Neural cell (in vitro differentiated cells): Measurements from ENCODE around the gene CTNNB1. TPM values are rescaled to one million over a fixed set of nuclear protein-coding genes. Genes with fewer than 3 reads are reported as not detected.

ENCODE experiments used
- H2AFZ ChIP-seq: fragments of 200-600, 300-800 bp; sonication (generic), shearing (Covaris generic); 2 replicates; pipeline ENCODE4 v1.6.0; 2014; ENCODE audit warnings: low read depth, mild to moderate bottlenecking, antibody characterized with exemption, low read length, moderate library complexity
- H3F3A ChIP-seq: fragments of 200-600 bp; shearing (Covaris generic); 2 replicates; pipeline ENCODE4 v1.6.1; 2016; ENCODE audit warnings: mild to moderate bottlenecking, moderate library complexity, mixed read lengths, antibody characterized with exemption, low read length; ENCODE audit not compliant: insufficient read depth, poor library complexity, severe bottlenecking
- H3K27ac ChIP-seq: fragments of 200-600, 300-800 bp; sonication (generic), shearing (Covaris generic); 2 replicates; pipeline ENCODE4 v1.5.1; 2014; ENCODE audit warnings: mild to moderate bottlenecking, low read length, moderate library complexity
- H3K27me3 ChIP-seq: fragments of 300-800, 200-600 bp; sonication (generic), shearing (Covaris generic); 2 replicates; pipeline ENCODE4 v1.6.0; 2014; ENCODE audit warnings: mild to moderate bottlenecking, low read depth, low read length, moderate library complexity; ENCODE audit not compliant: insufficient read depth
- H3K36me3 ChIP-seq: fragments of 300-800, 200-600 bp; sonication (generic), shearing (Covaris generic); 2 replicates; pipeline ENCODE4 v1.5.1; 2014; ENCODE audit warnings: mild to moderate bottlenecking, antibody characterized with exemption, low read length, moderate library complexity; ENCODE audit not compliant: insufficient read depth
- H3K4me2 ChIP-seq: fragments of 300-800, 200-600 bp; sonication (generic), shearing (Covaris generic); 2 replicates; pipeline ENCODE4 v1.6.0; 2014; ENCODE audit warnings: mild to moderate bottlenecking, low read length
- H3K4me3 ChIP-seq: fragments of 300-800, 200-600 bp; sonication (generic), shearing (Covaris generic); 2 replicates; pipeline ENCODE4 v1.5.1; 2014; ENCODE audit warnings: mild to moderate bottlenecking, low read length, moderate library complexity
- H3K79me2 ChIP-seq: fragments of 200-600 bp; shearing (Covaris generic); replicated peaks from 2 replicates; pipeline ENCODE4 v1.6.0; 2014; ENCODE audit warnings: mild to moderate bottlenecking, low read length, moderate library complexity; ENCODE audit not compliant: insufficient read depth
- H3K9ac ChIP-seq: fragments of 300-800, 200-600 bp; sonication (generic), shearing (Covaris generic); 2 replicates; pipeline ENCODE4 v1.6.1; 2016; ENCODE audit warnings: mild to moderate bottlenecking, low read length, mixed read lengths
- H3K9me2 ChIP-seq: fragments of 200-600 bp; shearing (Covaris generic); 2 replicates; pipeline ENCODE4 v1.6.1; 2016; ENCODE audit warnings: mild to moderate bottlenecking, low read length, mixed read lengths; ENCODE audit not compliant: insufficient read depth
- H3K9me3 ChIP-seq: fragments of 200-600, 300-800 bp; sonication (generic), shearing (Covaris generic); 2 replicates; pipeline ENCODE4 v1.6.1; 2016; ENCODE audit warnings: mild to moderate bottlenecking, mixed run types, low read length, moderate library complexity, mixed read lengths
- H4K20me1 ChIP-seq: fragments of 200-600 bp; shearing (Covaris generic); 2 replicates; pipeline ENCODE4 v1.6.1; 2016; ENCODE audit warnings: mild to moderate bottlenecking, mixed run types; ENCODE audit not compliant: insufficient read depth
- CTCF ChIP-seq: fragments of 450-650 bp; IDR thresholded peaks from 2 replicates; pipeline ENCODE4 v1.5.1; 2014; ENCODE audit warnings: antibody characterized with exemption, mild to moderate bottlenecking, moderate library complexity; ENCODE audit not compliant: poor library complexity, severe bottlenecking
- EP300 ChIP-seq: fragments of 450-650 bp; conservative IDR thresholded peaks from 2 replicates; pipeline ENCODE4 v1.6.1; 2014; ENCODE audit warnings: antibody characterized with exemption, mild to moderate bottlenecking, moderate library complexity; ENCODE audit not compliant: poor library complexity, severe bottlenecking
- EZH2 ChIP-seq: fragments of 200-600, 300-800 bp; shearing (Covaris generic), sonication (generic); IDR thresholded peaks from 2 replicates; pipeline ENCODE4 v1.6.1; 2014; ENCODE audit warnings: antibody characterized with exemption, low read length, borderline replicate concordance, mild to moderate bottlenecking; ENCODE audit not compliant: insufficient read depth, poor library complexity, severe bottlenecking
- MXI1 ChIP-seq: fragments of 450-650 bp; conservative IDR thresholded peaks from 2 replicates; pipeline ENCODE4 v1.6.1; 2014; ENCODE audit warnings: antibody characterized with exemption, mild to moderate bottlenecking; ENCODE audit not compliant: poor library complexity, severe bottlenecking
- POLR2AphosphoS5 ChIP-seq: IDR thresholded peaks from 2 replicates; pipeline ENCODE4 v1.6.1; 2012
- RAD21 ChIP-seq: fragments of 450-650 bp; conservative IDR thresholded peaks from 2 replicates; pipeline ENCODE4 v1.6.1; 2014; ENCODE audit warnings: antibody characterized with exemption, mild to moderate bottlenecking, moderate library complexity
- REST ChIP-seq: IDR thresholded peaks from 2 replicates; pipeline ENCODE4 v1.6.1; 2012; ENCODE audit warnings: borderline replicate concordance
- SMC3 ChIP-seq: fragments of 450-650 bp; conservative IDR thresholded peaks from 2 replicates; pipeline ENCODE4 v1.6.1; 2014; ENCODE audit warnings: antibody characterized with exemption, mild to moderate bottlenecking, moderate library complexity; ENCODE audit not compliant: poor library complexity
- TAF1 ChIP-seq: IDR thresholded peaks from 2 replicates; pipeline ENCODE4 v1.6.1; 2012; ENCODE audit warnings: low read depth
- polyA plus RNA-seq: library from polyadenylated mRNA; depleted of rRNA; stranded (reverse); fragments of >200 nt; gene quantifications from 2 replicates; pipeline ENCODE4 v1.2.3, GENCODE V29; 2014

CTNNB1 gene
- polyA plus RNA-seq, 1 donor from 2014 or later = 317 TPM

- no peaks in the 10 kb centered on the region for H3K27me3 ChIP-seq
- no peak overlapping the region for H3K4me3 ChIP-seq
- no peaks in the 10 kb centered on the region for H3K36me3 ChIP-seq
- H4K20me1 ChIP-seq = no peaks in the 10 kb centered on the region
- no peaks in the 10 kb centered on the region for H3K9me3 ChIP-seq
- no peak overlapping the region for H2AFZ ChIP-seq
- H3F3A ChIP-seq = no peaks in the 10 kb centered on the region
- no peaks in the 10 kb centered on the region for H3K9me2 ChIP-seq
- H3K79me2 ChIP-seq = peaks cover 99% of the 10 kb centered on the region
- no peak overlapping the region for H3K27ac ChIP-seq
- no peak overlapping the region for H3K9ac ChIP-seq
- H3K4me2 ChIP-seq = no peak overlapping the region
- TF ChIP-seq CTCF = no peak
- TF ChIP-seq RAD21 = no peak
- no peak for TF ChIP-seq POLR2AphosphoS5
- TF ChIP-seq EZH2 = no peak
- no peak for TF ChIP-seq TAF1
- TF ChIP-seq EP300 = no peak
Measured at GRCh38 chr3:41216993-41217392, 17.7 kb downstream of the CTNNB1 start.

GRCh38 chr3:41219424-41219823, 20.1 kb downstream of the CTNNB1 start:
- H3K27me3 ChIP-seq = no peaks in the 10 kb centered on the region
- peaks cover 90% of the 10 kb centered on the region for H3K79me2 ChIP-seq
- H3F3A ChIP-seq = no peaks in the 10 kb centered on the region
- no peak overlapping the region for H3K4me2 ChIP-seq
- no peaks in the 10 kb centered on the region for H3K36me3 ChIP-seq
- H4K20me1 ChIP-seq = no peaks in the 10 kb centered on the region
- no peak overlapping the region for H2AFZ ChIP-seq
- no peak overlapping the region for H3K4me3 ChIP-seq
- TF ChIP-seq EP300 (no peak), CTCF (no peak), RAD21 (no peak), TAF1 (no peak), REST (no peak), POLR2AphosphoS5 (no peak), SMC3 (no peak), EZH2 (no peak), MXI1 (no peak)
- no peak overlapping the region for H3K9ac ChIP-seq
- no peaks in the 10 kb centered on the region for H3K9me3 ChIP-seq
- no peak overlapping the region for H3K27ac ChIP-seq
- no peaks in the 10 kb centered on the region for H3K9me2 ChIP-seq
